Nephron progenitor cell (in vitro differentiated cells): ENCODE measurements around the gene GP1BA.

Experiments
- DNase-seq: peaks from one replicate; pipeline ENCODE4 v3.0.0; 2021
- H3K27ac Mint-ChIP-seq: 2 replicates; pipeline ENCODE4 v1.8.0; 2021; ENCODE audit warnings: mild to moderate bottlenecking, moderate library complexity, mixed read lengths
- H3K27me3 Mint-ChIP-seq: 2 replicates; pipeline ENCODE4 v1.8.0; 2021; ENCODE audit warnings: mild to moderate bottlenecking, low read depth, mixed read lengths; ENCODE audit not compliant: poor library complexity
- H3K36me3 Mint-ChIP-seq: 2 replicates; pipeline ENCODE4 v1.8.0; 2021; ENCODE audit warnings: low read depth, mixed read lengths
- H3K4me1 Mint-ChIP-seq: 2 replicates; pipeline ENCODE4 v1.8.0; 2021; ENCODE audit warnings: mixed read lengths
- H3K4me3 Mint-ChIP-seq: 2 replicates; pipeline ENCODE4 v1.8.0; 2021; ENCODE audit warnings: mild to moderate bottlenecking, moderate library complexity, mixed read lengths
- H3K9me3 Mint-ChIP-seq: 2 replicates; pipeline ENCODE4 v1.8.0; 2021; ENCODE audit warnings: mild to moderate bottlenecking, moderate library complexity, mixed read lengths
- CTCF ChIP-seq: fragments of 200-600 bp; sonication (generic); IDR thresholded peaks from 2 replicates; pipeline ENCODE4 v1.5.0; 2021; ENCODE audit warnings: antibody characterized with exemption

GP1BA gene

GRCh38 chr17:4933646-4934045 is 1.6 kb downstream of the GP1BA start:
- peaks cover 24% of the 10 kb centered on the region for H3K4me1 Mint-ChIP-seq
- DNase-seq: no peak
- no peak overlapping the region for H3K4me3 Mint-ChIP-seq
- peaks cover 8% of the 10 kb centered on the region for H3K27me3 Mint-ChIP-seq
- TF ChIP-seq CTCF: no peak
- peak overlapping the region; percentile 67 for H3K27ac Mint-ChIP-seq
- peaks cover 26% of the 10 kb centered on the region for H3K36me3 Mint-ChIP-seq
- H3K9me3 Mint-ChIP-seq: no peaks in the 10 kb centered on the region

GRCh38 chr17:4934173-4934979 is 2.3 kb downstream of the GP1BA start:
- H3K27me3 Mint-ChIP-seq: peaks cover 8% of the 10 kb centered on the region
- no peaks in the 10 kb centered on the region for H3K9me3 Mint-ChIP-seq
- DNase-seq: peak; percentile 35
- TF ChIP-seq CTCF: peak; percentile 16
- H3K27ac Mint-ChIP-seq: peak overlapping the region; percentile 55
- peaks cover 31% of the 10 kb centered on the region for H3K4me1 Mint-ChIP-seq
- H3K36me3 Mint-ChIP-seq: peaks cover 21% of the 10 kb centered on the region
- no peak overlapping the region for H3K4me3 Mint-ChIP-seq

- H3K27me3 Mint-ChIP-seq: peaks cover 12% of the 10 kb centered on the region
- no peak overlapping the region for H3K27ac Mint-ChIP-seq
- no peak for DNase-seq
- peaks cover 19% of the 10 kb centered on the region for H3K36me3 Mint-ChIP-seq
- H3K4me1 Mint-ChIP-seq: peaks cover 31% of the 10 kb centered on the region
- no peak for TF ChIP-seq CTCF
- H3K4me3 Mint-ChIP-seq: no peak overlapping the region
- no peaks in the 10 kb centered on the region for H3K9me3 Mint-ChIP-seq
Measured at GRCh38 chr17:4935650-4936049, 3.6 kb downstream of the GP1BA start.

DNA sequence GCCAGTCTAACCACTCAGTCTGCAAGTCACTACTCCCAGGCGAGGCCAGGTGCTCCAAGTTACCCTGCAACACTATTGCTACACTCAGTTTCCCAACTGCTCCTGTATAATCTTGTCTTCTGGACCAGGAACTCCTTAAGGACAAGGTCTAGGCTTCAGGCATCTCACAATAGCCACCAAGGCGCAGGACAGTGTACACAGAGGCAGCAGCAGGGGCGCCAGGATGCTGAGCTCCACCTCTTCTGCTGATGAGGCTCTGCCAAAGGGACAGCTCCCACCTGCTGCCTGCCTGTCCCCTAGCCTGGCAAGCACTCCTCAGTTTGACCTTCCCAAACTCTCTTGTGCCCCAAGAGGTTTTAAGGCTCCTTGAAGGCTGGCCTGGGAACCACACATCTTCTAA is 4.4 kb downstream of the GP1BA start:
- Mint-ChIP-seq H3K27me3 (peaks cover 9% of the 10 kb centered on the region), H3K27ac (peak overlapping the region; percentile 92), H3K9me3 (no peaks in the 10 kb centered on the region), H3K36me3 (peaks cover 14% of the 10 kb centered on the region), H3K4me1 (peaks cover 38% of the 10 kb centered on the region), H3K4me3 (no peak overlapping the region)
- DNase-seq: no peak
- no peak for TF ChIP-seq CTCF

GRCh38 chr17:4937553-4937952 is 5.5 kb downstream of the GP1BA start:
- Mint-ChIP-seq H3K9me3 (no peaks in the 10 kb centered on the region), H3K4me3 (peak overlapping the region; percentile 92), H3K27me3 (peaks cover 9% of the 10 kb centered on the region), H3K27ac (no peak overlapping the region), H3K4me1 (peaks cover 47% of the 10 kb centered on the region), H3K36me3 (peaks cover 24% of the 10 kb centered on the region)
- no peak for DNase-seq
- TF ChIP-seq CTCF: no peak

DNA sequence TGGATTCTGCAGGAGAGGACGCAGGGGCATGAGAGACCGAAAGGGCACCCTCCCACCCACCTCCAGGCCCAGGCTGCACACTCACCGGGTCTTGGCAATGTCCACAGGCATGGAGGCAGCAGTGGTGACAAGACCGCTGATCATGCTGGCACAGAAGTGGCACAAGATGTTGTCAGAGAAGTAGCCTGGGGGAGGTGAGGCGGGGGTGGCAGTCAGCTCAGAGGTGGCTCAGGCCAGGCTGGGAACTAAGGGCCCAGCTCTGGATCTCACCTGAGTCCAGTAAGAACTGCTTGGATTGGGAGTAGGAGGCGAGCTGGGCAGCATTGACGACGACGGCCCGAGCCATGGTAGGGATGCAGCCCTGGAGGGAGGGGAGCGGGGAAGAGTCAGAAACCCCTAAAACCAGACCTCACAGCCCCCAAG is 6.0 kb downstream of the GP1BA start:
- Mint-ChIP-seq H3K36me3 (peaks cover 28% of the 10 kb centered on the region), H3K9me3 (no peaks in the 10 kb centered on the region), H3K27me3 (peaks cover 5% of the 10 kb centered on the region), H3K4me1 (peaks cover 47% of the 10 kb centered on the region), H3K4me3 (peak overlapping the region; percentile 92), H3K27ac (peak overlapping the region; percentile 89)
- DNase-seq: no peak
- no peak for TF ChIP-seq CTCF
